OCI-LY7 (cell line): Measurements from ENCODE around the gene SPAG5. TPM values are rescaled to one million over a fixed set of nuclear protein-coding genes. Genes with fewer than 3 reads are reported as not detected.
A peak's percentile ranks its signal among the peaks of the same experiment; 100 is the strongest.

ENCODE experiments used
- BruUV-seq: library from RNA; stranded (reverse); fragments of 400-500 nt; replicated peaks from 2 replicates; lab custom pipeline; 2021; lab: Mats Ljungman, UMichigan
- CTCF ChIA-PET: fragments of 300-600 bp; sonication (Branson Sonifier 250); formaldehyde crosslinking; loops from one replicate; lab custom pipeline; 2022; ENCODE audit warnings: antibody characterized with exemption; ENCODE audit not compliant: unreplicated experiment; lab: Charles Lee
- POLR2A ChIA-PET: fragments of 300-600 bp; sonication (Branson Sonifier 250); formaldehyde crosslinking; loops from one replicate; lab custom pipeline; 2022; ENCODE audit warnings: antibody characterized with exemption; lab: Charles Lee
- DNase-seq: peaks from one replicate; pipeline ENCODE4 v3.0.0-alpha.2; 2015; ENCODE audit warnings: low spot score
- H2AFZ ChIP-seq: fragments of 200-600 bp; sonication (generic), shearing (Covaris generic); 2 replicates; pipeline ENCODE4 v1.6.1; 2014; ENCODE audit warnings: mild to moderate bottlenecking, antibody characterized with exemption, low read length, moderate library complexity
- H3K27ac ChIP-seq: fragments of 200-600 bp; sonication (generic); 2 replicates; pipeline ENCODE4 v1.5.1; 2014; ENCODE audit warnings: mixed run types, low read depth, mild to moderate bottlenecking, moderate library complexity, low read length, inconsistent platforms; ENCODE audit not compliant: poor library complexity, severe bottlenecking
- H3K36me3 ChIP-seq: fragments of 200-600 bp; sonication (generic); 2 replicates; pipeline ENCODE4 v1.6.1; 2014; ENCODE audit warnings: mild to moderate bottlenecking, antibody characterized with exemption, low read length, moderate library complexity, mixed read lengths; ENCODE audit not compliant: insufficient read depth
- H3K4me1 ChIP-seq: fragments of 200-600 bp; sonication (generic); 2 replicates; pipeline ENCODE4 v1.5.1; 2014; ENCODE audit warnings: mild to moderate bottlenecking, low read length; ENCODE audit not compliant: insufficient read depth, poor library complexity, severe bottlenecking
- H3K4me2 ChIP-seq: fragments of 200-600 bp; sonication (generic); 2 replicates; pipeline ENCODE4 v1.6.1; 2014; ENCODE audit warnings: mild to moderate bottlenecking, low read length
- H3K4me3 ChIP-seq: fragments of 200-600 bp; sonication (generic); 2 replicates; pipeline ENCODE4 v1.5.1; 2014; ENCODE audit warnings: mild to moderate bottlenecking, low read depth, low read length; ENCODE audit not compliant: poor library complexity, severe bottlenecking
- H3K79me2 ChIP-seq: fragments of 200-600 bp; sonication (generic); 2 replicates; pipeline ENCODE4 v1.6.1; 2016; ENCODE audit warnings: low read depth, mild to moderate bottlenecking, low read length, moderate library complexity, mixed read lengths; ENCODE audit not compliant: insufficient read depth
- H3K9me2 ChIP-seq: fragments of 200-600 bp; sonication (generic); 2 replicates; pipeline ENCODE4 v1.6.1; 2016; ENCODE audit warnings: mild to moderate bottlenecking, low read length, mixed read lengths; ENCODE audit not compliant: insufficient read depth
- H3K9me3 ChIP-seq: fragments of 200-600 bp; sonication (generic); 2 replicates; pipeline ENCODE4 v1.6.1; 2014; ENCODE audit warnings: mild to moderate bottlenecking, mixed run types, low read length, mixed read lengths
- H4K20me1 ChIP-seq: fragments of 200-600 bp; sonication (generic); 2 replicates; pipeline ENCODE4 v1.6.1; 2014; ENCODE audit warnings: mild to moderate bottlenecking, antibody characterized with exemption, low read length, moderate library complexity, mixed read lengths; ENCODE audit not compliant: insufficient read depth
- EZH2phosphoT487 ChIP-seq: fragments of 200-600 bp; sonication (generic); IDR thresholded peaks from 2 replicates; pipeline ENCODE4 v1.6.1; 2018; ENCODE audit warnings: low read depth, borderline replicate concordance, mild to moderate bottlenecking, mixed run types, antibody characterized with exemption, low read length, moderate library complexity, mixed read lengths
- intact Hi-C: fragments of 100-400 bp; cut with micrococcal nuclease; formaldehyde crosslinking; loops from one replicate; pipeline ENCODE4 v1.10.0; 2022; ENCODE audit not compliant: unreplicated experiment
- total RNA-seq, 2 experiments: library from RNA; depleted of rRNA in 1 of 2; stranded (reverse); fragments of >200 nt in 1 of 2; shearing (Covaris generic) in 1 of 2; gene quantifications; 2 replicates each; pipeline ENCODE4 v1.2.3, GENCODE V29; 2014 to 2022
- TF ChIP-seq, protein P1 (sequence below): fragments of 200-600 bp; sonication (generic); conservative IDR thresholded peaks from 2 replicates; pipeline ENCODE4 v1.5.1; 2014; ENCODE audit warnings: mild to moderate bottlenecking, antibody characterized with exemption, low read length, moderate library complexity, mixed read lengths

SPAG5 gene
- total RNA-seq, 2 experiments from 2014 or later: 152 to 161 TPM

DNA sequence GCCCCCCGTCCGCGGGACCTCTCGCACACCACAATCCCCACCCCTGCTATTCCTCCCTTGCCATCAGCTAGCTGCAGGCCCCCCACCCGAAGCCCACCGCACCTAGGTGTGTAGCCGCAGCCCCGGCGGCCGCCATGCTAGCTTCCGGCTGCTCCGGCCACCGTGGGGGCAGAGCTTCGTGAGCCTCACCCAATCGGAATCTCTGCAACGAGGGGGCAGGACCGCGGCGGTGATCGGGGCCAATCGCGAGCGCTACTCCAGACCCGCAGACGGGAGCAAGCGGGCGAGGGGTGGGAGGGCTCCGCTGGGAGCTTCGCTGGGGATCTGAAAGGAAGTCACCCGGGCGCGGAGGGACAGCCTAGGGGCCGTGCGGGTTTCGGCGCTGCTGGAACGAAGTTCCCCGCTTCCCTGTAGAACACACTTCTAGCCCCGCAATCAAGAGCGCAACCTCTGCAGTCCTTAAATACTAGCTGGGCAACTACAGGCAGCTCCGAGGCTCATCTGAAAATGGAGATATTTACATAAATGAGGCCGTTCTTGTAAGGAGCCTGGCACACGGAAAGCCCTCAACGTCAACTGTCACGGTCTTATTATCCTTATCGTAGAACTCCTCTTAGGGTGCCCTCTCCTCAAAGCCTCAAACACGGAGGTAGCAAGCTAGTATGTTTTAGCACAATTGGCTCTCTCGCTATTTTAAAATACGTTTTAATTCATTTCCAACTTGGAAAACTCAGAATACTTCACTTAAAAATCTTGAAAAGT is 27.3 kb downstream of the SPAG5 start, which contains the start of gene PIGS:
Gene PIGS, minus strand, starts transcription at position 164 of the 762 bp plus-strand sequence. Its CDS starts 28 bp downstream, at position 136.
- Histone ChIP-seq H3K9me2 (no peaks in the 10 kb centered on the region), H3K27ac (peak within 1 kb of the TSS; percentile 20), H3K4me1 (peaks cover 36% of the 10 kb centered on the region), H4K20me1 (peaks cover 5% of the 10 kb centered on the region), H3K4me2 (peak within 1 kb of the TSS; percentile 78), H3K4me3 (peak within 1 kb of the TSS; percentile 94), H3K36me3 (peaks cover 21% of the 10 kb centered on the region; the same call in 1 of the 2 replicates), H2AFZ (peak within 1 kb of the TSS; percentile 77), H3K79me2 (peaks cover 5% of the 10 kb centered on the region; the same call in 1 of the 2 replicates), H3K9me3 (no peaks in the 10 kb centered on the region)
- intact Hi-C loops: loop anchor here (2.0 kb wide), 1 partner anchor 27 kb away; the partner anchor contains the start of gene SPAG5
- no TSS peak for BruUV-seq
- peak; percentile 93 for DNase-seq
- ChIA-PET POLR2A (interaction anchor here (0.6 to 2.0 kb wide), 9 partner anchors 19 to 380 kb away, joined by 3 to 12 read pairs (median 3); partner anchors contain the start of gene PROCA1), CTCF (no interaction called here)
- TF ChIP-seq EZH2phosphoT487: no peak
- TF ChIP-seq, protein P1, sequence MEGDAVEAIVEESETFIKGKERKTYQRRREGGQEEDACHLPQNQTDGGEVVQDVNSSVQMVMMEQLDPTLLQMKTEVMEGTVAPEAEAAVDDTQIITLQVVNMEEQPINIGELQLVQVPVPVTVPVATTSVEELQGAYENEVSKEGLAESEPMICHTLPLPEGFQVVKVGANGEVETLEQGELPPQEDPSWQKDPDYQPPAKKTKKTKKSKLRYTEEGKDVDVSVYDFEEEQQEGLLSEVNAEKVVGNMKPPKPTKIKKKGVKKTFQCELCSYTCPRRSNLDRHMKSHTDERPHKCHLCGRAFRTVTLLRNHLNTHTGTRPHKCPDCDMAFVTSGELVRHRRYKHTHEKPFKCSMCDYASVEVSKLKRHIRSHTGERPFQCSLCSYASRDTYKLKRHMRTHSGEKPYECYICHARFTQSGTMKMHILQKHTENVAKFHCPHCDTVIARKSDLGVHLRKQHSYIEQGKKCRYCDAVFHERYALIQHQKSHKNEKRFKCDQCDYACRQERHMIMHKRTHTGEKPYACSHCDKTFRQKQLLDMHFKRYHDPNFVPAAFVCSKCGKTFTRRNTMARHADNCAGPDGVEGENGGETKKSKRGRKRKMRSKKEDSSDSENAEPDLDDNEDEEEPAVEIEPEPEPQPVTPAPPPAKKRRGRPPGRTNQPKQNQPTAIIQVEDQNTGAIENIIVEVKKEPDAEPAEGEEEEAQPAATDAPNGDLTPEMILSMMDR: no peak

DNA sequence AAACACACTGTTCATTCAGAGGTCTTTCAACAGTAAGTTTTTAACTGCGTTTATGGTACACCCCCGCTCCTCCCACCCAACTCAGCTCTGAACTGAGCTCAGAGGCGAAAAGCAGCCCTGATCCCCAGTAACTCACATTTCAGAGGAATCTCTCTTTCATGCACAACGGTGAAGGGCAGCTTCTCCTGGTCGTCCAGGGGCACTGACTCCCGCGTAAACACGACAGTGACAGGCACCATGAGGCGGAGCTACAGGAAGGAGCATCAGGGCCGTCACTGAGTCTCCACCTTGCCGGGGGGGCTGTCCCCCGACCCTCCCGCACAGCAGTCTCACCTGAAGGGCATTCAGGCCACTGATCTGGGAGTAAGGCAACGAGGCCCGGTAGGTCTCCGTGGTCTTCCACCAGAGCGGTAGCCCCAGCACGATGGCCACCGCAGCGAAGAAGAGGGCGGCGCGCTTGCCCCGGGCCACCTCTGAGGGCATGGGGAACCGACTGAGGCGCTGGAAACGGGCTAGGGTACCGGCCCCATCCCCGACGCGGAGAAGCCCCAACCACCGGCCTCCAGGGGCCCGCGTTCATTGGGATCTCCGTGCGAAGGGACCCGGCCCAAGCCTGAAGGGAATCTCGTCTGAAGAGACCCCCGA is 28.0 kb downstream of the SPAG5 start:
- Histone ChIP-seq H3K27ac (no peak overlapping the region), H3K36me3 (peaks cover 19% of the 10 kb centered on the region; the same call in 1 of the 2 replicates), H3K9me3 (no peaks in the 10 kb centered on the region), H4K20me1 (peaks cover 5% of the 10 kb centered on the region), H3K4me2 (peak overlapping the region; percentile 78), H3K79me2 (peaks cover 5% of the 10 kb centered on the region; the same call in 1 of the 2 replicates), H3K9me2 (no peaks in the 10 kb centered on the region), H3K4me3 (peak overlapping the region; percentile 94), H2AFZ (peak overlapping the region; percentile 77), H3K4me1 (peaks cover 36% of the 10 kb centered on the region)
- no TSS peak for BruUV-seq
- intact Hi-C loops: loop anchor here (2.0 kb wide), 1 partner anchor 28 kb away; the partner anchor contains the start of gene SPAG5
- ChIA-PET POLR2A (interaction anchor here (0.8 to 2.0 kb wide), 5 partner anchors 20 to 381 kb away, joined by 3 to 12 read pairs (median 5); partner anchors contain the start of gene PROCA1), CTCF (no interaction called here)
- TF ChIP-seq EZH2phosphoT487: no peak
- TF ChIP-seq, protein P1: no peak
- peak; percentile 38 for DNase-seq
